Activated T-helper 1 cell treated with anti-CD3 and anti-CD28 coated beads, Interleukin-2, amount 50 U/mL, for 16 hours (primary cell): ENCODE data around the gene PTPRO.

Experiments used
- DNase-seq, 2 donors: peaks; one replicate each; pipeline ENCODE4 v3.0.0-alpha.2; 2020; ENCODE audit warnings: low read depth in 1 of 2, low spot score in 1 of 2

PTPRO gene

DNA sequence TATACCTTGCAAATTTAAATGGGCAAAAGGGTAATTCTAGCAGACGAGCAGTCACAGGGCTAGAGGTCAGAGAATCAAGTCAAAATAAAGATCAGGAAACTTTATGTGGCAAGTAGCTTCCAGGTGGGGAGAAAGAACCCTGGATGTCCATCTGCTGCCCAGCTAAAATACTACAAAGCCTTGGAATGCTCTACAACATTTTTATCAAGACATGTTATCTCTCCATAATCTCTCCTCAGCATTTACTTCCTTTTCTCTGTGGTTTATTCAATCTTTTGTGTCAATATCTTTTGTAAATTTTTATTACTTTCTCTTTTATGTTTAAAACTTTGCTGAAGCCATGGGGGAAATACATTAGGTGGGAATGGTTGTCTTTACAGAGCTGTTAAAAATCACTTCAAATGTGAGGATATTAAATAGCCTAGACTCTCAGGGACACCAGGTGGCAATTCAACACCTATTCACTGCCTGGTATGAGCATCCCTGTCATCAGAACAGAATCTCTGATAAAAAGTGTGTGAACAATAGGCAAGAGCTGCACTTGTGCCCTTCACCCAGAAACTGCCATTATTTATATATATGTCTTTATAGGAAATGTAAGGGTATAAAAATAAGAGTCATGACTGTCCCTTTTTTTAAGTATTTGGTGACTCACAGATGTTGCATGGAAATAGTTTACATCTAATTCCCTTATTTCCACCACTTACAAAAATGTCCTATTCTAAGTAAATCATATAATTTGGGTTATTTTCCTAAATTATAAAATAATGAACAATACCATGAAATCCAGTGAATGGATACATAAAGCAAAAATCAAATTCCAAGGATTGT is 314.0 kb downstream of the PTPRO start:
- no peak for DNase-seq

DNA sequence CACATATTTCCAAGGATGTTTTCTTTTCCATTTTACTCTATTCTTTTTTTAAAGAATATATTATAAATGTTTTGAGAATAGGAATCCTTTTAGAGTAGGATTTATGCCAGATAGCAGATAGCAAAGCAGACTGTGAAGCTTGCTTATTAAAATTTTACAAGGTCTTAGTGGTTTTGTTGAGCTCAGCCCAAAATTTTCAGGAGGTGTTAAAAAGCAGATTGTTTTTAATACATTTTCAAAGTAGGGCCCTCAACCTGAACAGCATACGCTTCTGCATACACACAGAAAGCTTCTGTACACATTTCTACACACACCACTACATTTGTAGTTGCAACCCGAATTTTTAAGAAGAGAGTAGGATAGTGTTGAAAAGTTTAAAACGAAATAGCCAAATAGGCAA is 315.9 kb downstream of the PTPRO start:
- DNase-seq, result no peak

DNA sequence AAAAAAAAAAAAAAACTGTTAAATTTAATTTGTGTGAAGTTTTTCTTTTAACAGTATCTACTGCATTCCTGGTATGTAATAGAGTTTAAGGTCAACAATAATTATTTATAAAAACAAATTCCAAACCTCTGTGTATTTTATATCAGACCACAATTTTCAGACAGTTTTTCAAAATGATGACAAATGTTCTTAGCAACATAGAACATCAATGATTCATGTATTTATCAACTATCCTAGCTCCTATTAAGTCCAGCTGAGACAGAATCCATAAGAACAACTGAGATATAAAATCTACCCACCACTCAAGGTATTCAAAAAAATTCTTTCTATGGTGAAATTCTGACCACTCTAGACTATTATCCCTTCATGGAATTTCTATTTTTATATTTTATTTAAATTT is 322.4 kb downstream of the PTPRO start:
- DNase-seq, result no peak

DNA sequence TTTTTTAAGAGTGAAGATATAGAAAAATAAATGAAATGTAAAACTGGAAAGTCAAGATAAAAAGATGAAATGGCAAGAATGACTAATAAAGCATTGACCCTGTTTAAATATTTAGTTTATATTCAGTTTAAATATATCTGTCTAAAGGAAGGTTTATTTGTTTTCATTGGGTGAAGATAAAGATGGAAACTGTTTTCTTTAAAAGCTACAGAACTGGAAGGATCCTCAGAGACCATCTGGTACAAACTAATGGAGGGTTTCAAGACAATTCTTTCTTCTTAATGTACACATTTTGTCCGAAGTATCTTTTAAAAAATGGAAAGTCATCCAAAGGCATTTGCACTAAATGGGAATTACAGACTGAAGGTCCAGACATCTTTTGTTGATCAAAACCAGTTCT is 324.3 kb downstream of the PTPRO start:
- DNase-seq, result no peak
